HG03378 (cell line): ENCODE results near the gene ZNF830.
"Not testable (repeated sequence)": the region's sequence is repeated elsewhere in the genome, so short reads cannot be mapped to it uniquely, and the experiment has no call there.

Experiments used
- ATAC-seq: cut with Tn5 transposase; IDR thresholded peaks from one replicate; pipeline ENCODE4 v1.9.1; 2021; ENCODE audit warnings: mild to moderate bottlenecking, moderate library complexity; ENCODE audit not compliant: unreplicated experiment

Gene ZNF830

GRCh38 chr17:34990921-34991365 is 29.6 kb downstream of the ZNF830 start:
- ATAC-seq, result no peak

DNA sequence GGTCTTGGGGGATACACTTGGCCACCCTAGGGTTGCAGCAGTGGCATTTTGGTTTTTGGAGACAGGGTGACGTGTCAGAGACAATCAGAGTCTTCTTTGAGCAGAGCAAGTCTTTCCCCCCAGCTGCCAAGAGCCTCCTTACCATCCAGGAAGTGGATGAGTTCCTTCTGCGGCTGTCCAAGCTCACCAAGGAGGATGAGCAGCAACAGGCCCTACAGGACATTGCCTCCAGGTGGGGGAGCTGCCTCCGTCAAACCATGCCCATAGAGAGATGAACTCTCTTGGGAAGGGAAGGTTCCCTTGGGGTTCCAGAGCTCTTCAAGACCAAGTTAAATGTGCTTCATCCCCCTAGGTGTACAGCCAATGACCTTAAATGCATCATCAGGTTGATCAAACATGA is 30.3 kb downstream of the ZNF830 start:
- ATAC-seq, result no peak

- no peak for ATAC-seq
Observed at GRCh38 chr17:34993031-34993430, 31.7 kb downstream of the ZNF830 start.

- no peak for ATAC-seq
Observed at GRCh38 chr17:34996422-34997285, 35.3 kb downstream of the ZNF830 start.

- no peak for ATAC-seq
Observed at GRCh38 chr17:34997355-34997862, 36.1 kb downstream of the ZNF830 start.

GRCh38 chr17:34998205-34998604 is 36.9 kb downstream of the ZNF830 start:
- no peak for ATAC-seq

GRCh38 chr17:34999456-34999855 is 38.1 kb downstream of the ZNF830 start:
- ATAC-seq, result no peak

- ATAC-seq, result not testable (repeated sequence)
Observed at GRCh38 chr17:35000965-35001364, 39.6 kb downstream of the ZNF830 start.

DNA sequence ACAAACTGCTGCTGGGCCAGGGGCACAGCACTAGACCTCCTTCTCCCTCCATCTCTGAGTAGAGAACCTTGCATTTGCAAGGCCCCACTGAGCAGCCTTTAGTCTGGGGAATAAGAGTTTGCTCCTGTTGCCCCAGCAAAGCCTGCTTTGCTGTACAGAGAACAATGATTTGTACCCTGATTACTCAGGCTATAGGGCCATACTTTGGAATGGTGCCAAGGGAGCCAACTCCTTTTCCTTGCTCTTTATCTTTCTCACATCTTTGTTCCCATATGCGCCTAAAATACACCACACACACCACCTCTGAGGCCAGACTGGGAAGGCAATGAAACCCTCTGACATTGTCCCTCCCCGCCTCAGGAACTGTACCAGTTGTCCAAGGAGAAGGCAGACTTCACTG is 40.2 kb downstream of the ZNF830 start:
- no peak for ATAC-seq

GRCh38 chr17:35002876-35003551 is 41.7 kb downstream of the ZNF830 start:
- ATAC-seq, result no peak

- ATAC-seq, result no peak
Observed at GRCh38 chr17:35003778-35004177, 42.4 kb downstream of the ZNF830 start.

- ATAC-seq, result no peak
Observed at GRCh38 chr17:35006345-35006744, 45.0 kb downstream of the ZNF830 start.

GRCh38 chr17:35006961-35007360 is 45.6 kb downstream of the ZNF830 start:
- no peak for ATAC-seq

DNA sequence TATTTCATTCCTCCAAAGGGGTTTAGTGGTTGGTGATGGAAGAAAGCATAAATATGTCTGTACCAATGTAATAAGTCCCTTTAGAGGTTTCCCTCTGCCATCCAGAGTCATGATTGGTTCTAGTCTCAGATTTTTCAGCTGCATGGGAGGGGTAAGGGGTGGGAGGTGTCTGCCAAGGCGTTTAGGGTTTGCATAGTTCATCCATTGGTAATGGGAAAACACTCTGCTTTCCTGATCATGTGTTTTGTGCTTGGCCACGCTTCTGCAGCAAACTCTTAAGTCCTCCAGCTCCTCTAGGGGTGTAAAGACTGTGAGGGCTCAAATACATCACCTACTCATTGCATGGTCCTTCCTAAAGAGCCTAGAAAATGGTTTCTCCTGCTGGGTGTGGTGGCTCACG is 48.8 kb downstream of the ZNF830 start:
- ATAC-seq, result no peak

DNA sequence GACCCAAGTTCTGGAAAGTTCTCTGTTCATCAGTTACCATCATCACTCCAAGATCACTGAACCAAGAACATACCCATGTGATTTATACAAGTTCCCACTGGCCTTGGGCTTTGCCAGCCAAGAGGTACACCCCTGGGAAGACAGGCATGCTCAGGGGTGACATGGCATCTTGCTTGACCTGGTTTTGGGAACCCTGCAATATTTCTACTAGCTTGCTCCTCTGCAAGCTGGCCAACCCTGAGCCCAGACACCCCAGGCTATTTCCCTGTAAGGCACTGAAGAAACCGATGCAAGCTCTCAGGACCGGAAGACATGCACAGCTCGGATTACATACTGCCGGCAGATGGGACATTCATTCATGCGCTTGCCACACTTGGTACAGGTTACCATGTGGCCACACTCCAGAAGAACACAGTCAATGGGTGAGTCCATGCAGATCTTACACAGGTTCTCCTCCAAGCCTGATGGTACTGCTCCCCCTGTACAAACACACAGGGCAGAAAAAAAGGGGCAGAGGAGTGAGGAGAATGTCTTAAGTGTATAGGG is 50.4 kb downstream of the ZNF830 start:
- ATAC-seq, result no peak
